Loucy (cell line): Measurements from ENCODE around the gene RAB25.

Experiments
- H2AFZ ChIP-seq: fragments of 200-600 bp; sonication (generic); 2 replicates; pipeline ENCODE4 v1.6.0; 2016; ENCODE audit warnings: antibody characterized with exemption, mild to moderate bottlenecking, low read length, moderate library complexity
- H3F3A ChIP-seq: fragments of 200-600 bp; 2 replicates; pipeline ENCODE4 v1.6.0; 2016; ENCODE audit warnings: antibody characterized with exemption, low read depth, mild to moderate bottlenecking
- H3K27me3 ChIP-seq: fragments of 200-600 bp; sonication (generic); 2 replicates; pipeline ENCODE4 v1.6.1; 2014; ENCODE audit warnings: low read length, mild to moderate bottlenecking; ENCODE audit not compliant: insufficient read depth, poor library complexity, severe bottlenecking
- H3K36me3 ChIP-seq: fragments of 200-600 bp; sonication (generic); 2 replicates; pipeline ENCODE4 v1.6.1; 2016; ENCODE audit warnings: low read length; ENCODE audit not compliant: insufficient read depth
- H3K4me1 ChIP-seq: fragments of 200-600 bp; sonication (generic); 2 replicates; pipeline ENCODE4 v1.5.1; 2014; ENCODE audit warnings: low read length, mild to moderate bottlenecking; ENCODE audit not compliant: insufficient read depth, poor library complexity, severe bottlenecking
- H3K4me2 ChIP-seq: fragments of 200-600 bp; sonication (generic); 2 replicates; pipeline ENCODE4 v1.6.0; 2014; ENCODE audit warnings: antibody characterized with exemption, low read length, low read depth, mild to moderate bottlenecking; ENCODE audit not compliant: poor library complexity, severe bottlenecking
- H3K4me3 ChIP-seq: fragments of 200-600 bp; sonication (generic); 2 replicates; pipeline ENCODE4 v1.5.1; 2014; ENCODE audit warnings: low read length, mild to moderate bottlenecking, mixed read lengths; ENCODE audit not compliant: poor library complexity, severe bottlenecking
- H3K79me2 ChIP-seq: fragments of 200-600 bp; sonication (generic); 2 replicates; pipeline ENCODE4 v1.6.1; 2014; ENCODE audit warnings: low read length; ENCODE audit not compliant: insufficient read depth
- H3K9ac ChIP-seq: fragments of 200-600 bp; sonication (generic); 2 replicates; pipeline ENCODE4 v1.6.0; 2014; ENCODE audit warnings: mild to moderate bottlenecking, low read depth, low read length, moderate library complexity; ENCODE audit not compliant: poor library complexity, severe bottlenecking
- H3K9me2 ChIP-seq: fragments of 200-600 bp; sonication (generic); replicated peaks from 2 replicates; pipeline ENCODE4 v1.6.1; 2016; ENCODE audit warnings: low read depth, low read length, mixed read lengths
- H3K9me3 ChIP-seq: fragments of 200-600 bp; sonication (generic); 2 replicates; pipeline ENCODE4 v1.6.1; 2014; ENCODE audit warnings: mild to moderate bottlenecking, antibody characterized with exemption, low read length, low read depth; ENCODE audit not compliant: insufficient read depth
- H4K20me1 ChIP-seq: fragments of 200-600 bp; sonication (generic); 2 replicates; pipeline ENCODE4 v1.6.0; 2014; ENCODE audit warnings: antibody characterized with exemption, low read length, mild to moderate bottlenecking; ENCODE audit not compliant: insufficient read depth, poor library complexity, severe bottlenecking
- EZH2phosphoT487 ChIP-seq: fragments of 200-600 bp; IDR thresholded peaks from 2 replicates; pipeline ENCODE4 v1.6.1; 2018; ENCODE audit warnings: antibody characterized with exemption, mild to moderate bottlenecking, moderate library complexity, borderline replicate concordance
- TF ChIP-seq, protein P1 (sequence below): fragments of 200-600 bp; sonication (generic); conservative IDR thresholded peaks from 2 replicates; pipeline ENCODE4 v1.5.1; 2014; ENCODE audit warnings: mild to moderate bottlenecking, antibody characterized with exemption, low read length

Gene RAB25

DNA sequence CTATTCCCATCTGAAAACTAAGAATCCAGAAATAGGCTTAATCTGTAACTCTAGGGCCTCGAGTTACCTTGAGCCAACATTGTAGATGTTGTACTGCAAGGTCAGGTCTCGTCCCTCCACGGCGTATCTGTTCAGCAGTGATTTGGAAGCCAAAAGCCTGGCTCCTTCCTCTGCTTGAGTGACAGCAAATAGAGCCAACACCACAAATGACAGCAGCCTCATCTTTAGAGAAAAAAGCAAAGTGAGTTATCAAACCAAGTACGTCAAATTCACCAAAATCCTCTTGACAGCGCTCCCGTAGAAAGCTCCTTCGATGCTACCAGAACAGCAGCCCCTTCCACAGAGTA lies 41.0 kb upstream of the RAB25 start:
- H3K9me3 ChIP-seq = no peaks in the 10 kb centered on the region
- H3K27me3 ChIP-seq = no peaks in the 10 kb centered on the region
- H3F3A ChIP-seq = no peaks in the 10 kb centered on the region
- H3K9ac ChIP-seq = peak overlapping the region; percentile 83
- peaks cover 12% of the 10 kb centered on the region for H3K4me1 ChIP-seq
- H4K20me1 ChIP-seq = peaks cover 18% of the 10 kb centered on the region
- no peaks in the 10 kb centered on the region for H3K9me2 ChIP-seq
- H2AFZ ChIP-seq = no peak overlapping the region
- H3K36me3 ChIP-seq = peaks cover 10% of the 10 kb centered on the region; the same call in 1 of the 2 replicates
- H3K79me2 ChIP-seq = peaks cover 45% of the 10 kb centered on the region
- peak overlapping the region; percentile 96 for H3K4me2 ChIP-seq
- TF ChIP-seq, protein P1, sequence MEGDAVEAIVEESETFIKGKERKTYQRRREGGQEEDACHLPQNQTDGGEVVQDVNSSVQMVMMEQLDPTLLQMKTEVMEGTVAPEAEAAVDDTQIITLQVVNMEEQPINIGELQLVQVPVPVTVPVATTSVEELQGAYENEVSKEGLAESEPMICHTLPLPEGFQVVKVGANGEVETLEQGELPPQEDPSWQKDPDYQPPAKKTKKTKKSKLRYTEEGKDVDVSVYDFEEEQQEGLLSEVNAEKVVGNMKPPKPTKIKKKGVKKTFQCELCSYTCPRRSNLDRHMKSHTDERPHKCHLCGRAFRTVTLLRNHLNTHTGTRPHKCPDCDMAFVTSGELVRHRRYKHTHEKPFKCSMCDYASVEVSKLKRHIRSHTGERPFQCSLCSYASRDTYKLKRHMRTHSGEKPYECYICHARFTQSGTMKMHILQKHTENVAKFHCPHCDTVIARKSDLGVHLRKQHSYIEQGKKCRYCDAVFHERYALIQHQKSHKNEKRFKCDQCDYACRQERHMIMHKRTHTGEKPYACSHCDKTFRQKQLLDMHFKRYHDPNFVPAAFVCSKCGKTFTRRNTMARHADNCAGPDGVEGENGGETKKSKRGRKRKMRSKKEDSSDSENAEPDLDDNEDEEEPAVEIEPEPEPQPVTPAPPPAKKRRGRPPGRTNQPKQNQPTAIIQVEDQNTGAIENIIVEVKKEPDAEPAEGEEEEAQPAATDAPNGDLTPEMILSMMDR = no peak
- TF ChIP-seq EZH2phosphoT487 = no peak
- peak overlapping the region; percentile 79 for H3K4me3 ChIP-seq

DNA sequence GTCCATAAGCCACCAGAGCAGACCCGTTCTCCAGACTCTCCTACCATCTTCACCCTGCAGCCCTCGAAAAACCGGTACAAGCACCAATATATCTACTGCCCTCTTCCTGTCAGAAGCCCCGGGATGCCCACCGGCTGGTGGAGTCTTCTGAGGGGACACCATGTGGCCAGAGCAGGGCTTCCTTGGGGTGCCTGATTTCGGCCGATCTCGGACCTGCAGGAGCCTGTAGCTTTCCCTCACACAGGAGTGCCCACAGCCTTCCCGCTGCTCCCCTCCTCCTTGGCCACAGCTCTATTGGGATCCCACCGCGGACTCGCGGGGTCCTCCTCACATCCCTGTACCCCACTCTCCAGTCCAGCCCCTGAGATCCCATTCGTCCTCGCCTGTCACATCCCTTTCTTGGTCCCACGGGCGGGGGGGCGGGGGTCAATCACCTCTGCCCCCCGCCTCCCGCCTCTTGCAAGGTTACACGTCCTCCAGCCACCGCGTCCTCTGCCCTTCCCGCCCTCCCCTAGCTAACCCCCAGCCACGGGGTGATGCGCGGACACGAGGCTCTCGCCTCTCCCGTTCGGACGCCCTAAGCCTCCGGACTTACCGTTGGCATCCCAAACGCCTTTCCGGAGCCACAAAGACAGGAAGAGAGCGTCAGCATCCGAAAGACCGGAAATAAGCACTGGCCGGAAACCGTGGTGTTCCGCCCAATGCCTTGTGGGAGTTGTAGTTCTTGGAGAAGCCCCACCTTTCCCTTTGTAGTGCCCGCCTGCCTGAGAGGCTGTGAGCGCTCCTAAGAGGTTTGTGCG lies 40.5 kb upstream of the RAB25 start, which contains the start of gene SSR2:
SSR2 (minus strand) TSS at position 659 of the 800 bp plus-strand sequence. CDS start 784 bp downstream, outside the sequence.
- Histone ChIP-seq H3K4me2 (peak within 1 kb of the TSS; percentile 96), H2AFZ (peak within 1 kb of the TSS; percentile 79), H3K9me2 (no peaks in the 10 kb centered on the region), H3K4me1 (peaks cover 12% of the 10 kb centered on the region), H3F3A (no peaks in the 10 kb centered on the region), H3K27me3 (no peaks in the 10 kb centered on the region), H3K4me3 (peak within 1 kb of the TSS; percentile 79), H4K20me1 (peaks cover 18% of the 10 kb centered on the region), H3K9me3 (no peaks in the 10 kb centered on the region), H3K79me2 (peaks cover 42% of the 10 kb centered on the region), H3K9ac (peak within 1 kb of the TSS; percentile 83), H3K36me3 (peaks cover 8% of the 10 kb centered on the region; the same call in 1 of the 2 replicates)
- TF ChIP-seq, protein P1 = peak; percentile 23; the same call in 1 of the 2 replicates
- TF ChIP-seq EZH2phosphoT487 = no peak

DNA sequence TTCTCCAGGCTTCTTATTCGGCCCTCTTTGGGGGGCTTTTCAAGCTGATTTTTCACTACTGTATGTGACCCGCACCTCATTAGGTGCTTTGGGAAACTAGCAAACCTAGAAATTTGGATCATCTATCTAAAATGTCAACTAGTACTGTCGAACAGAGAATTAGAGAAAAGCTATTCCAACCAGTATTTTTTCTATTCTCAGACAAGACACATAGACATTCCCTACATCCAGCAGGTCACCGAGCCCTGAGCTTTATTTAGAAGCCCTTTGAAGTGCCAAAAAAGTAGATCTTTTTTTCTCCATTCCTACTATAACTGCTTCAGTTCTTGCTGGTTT lies 39.9 kb upstream of the RAB25 start:
- Histone ChIP-seq H3K9ac (peak overlapping the region; percentile 83), H4K20me1 (peaks cover 18% of the 10 kb centered on the region), H3K9me3 (no peaks in the 10 kb centered on the region), H3F3A (no peaks in the 10 kb centered on the region), H3K4me3 (peak overlapping the region; percentile 79), H3K79me2 (peaks cover 38% of the 10 kb centered on the region), H3K4me2 (peak overlapping the region; percentile 71), H3K4me1 (peaks cover 12% of the 10 kb centered on the region), H3K36me3 (peaks cover 8% of the 10 kb centered on the region; the same call in 1 of the 2 replicates), H2AFZ (peak overlapping the region; percentile 79), H3K9me2 (no peaks in the 10 kb centered on the region), H3K27me3 (no peaks in the 10 kb centered on the region)
- TF ChIP-seq EZH2phosphoT487 = no peak
- TF ChIP-seq, protein P1 = no peak
